ENCODE results near the gene GAS7.

- no peak for TF ChIP-seq EZH2phosphoT487 (IDR thresholded peaks at IDR 0.05; ENCODE audit: low read depth, severe bottlenecking, unreplicated experiment)
- TF ChIP-seq EZH2 (IDR thresholded peaks at IDR 0.05; ENCODE audit: borderline replicate concordance): no peak
These were observed 249.5 kb downstream of the GAS7 start for GRCh38 chr17:9948928-9949327.
